GM18870 (cell line): ENCODE measurements around the gene PHF2.

Experiments
- ATAC-seq: cut with Tn5 transposase; IDR thresholded peaks from one replicate; pipeline ENCODE4 v1.9.1; 2021; ENCODE audit warnings: moderate library complexity; ENCODE audit not compliant: unreplicated experiment

Gene PHF2

DNA sequence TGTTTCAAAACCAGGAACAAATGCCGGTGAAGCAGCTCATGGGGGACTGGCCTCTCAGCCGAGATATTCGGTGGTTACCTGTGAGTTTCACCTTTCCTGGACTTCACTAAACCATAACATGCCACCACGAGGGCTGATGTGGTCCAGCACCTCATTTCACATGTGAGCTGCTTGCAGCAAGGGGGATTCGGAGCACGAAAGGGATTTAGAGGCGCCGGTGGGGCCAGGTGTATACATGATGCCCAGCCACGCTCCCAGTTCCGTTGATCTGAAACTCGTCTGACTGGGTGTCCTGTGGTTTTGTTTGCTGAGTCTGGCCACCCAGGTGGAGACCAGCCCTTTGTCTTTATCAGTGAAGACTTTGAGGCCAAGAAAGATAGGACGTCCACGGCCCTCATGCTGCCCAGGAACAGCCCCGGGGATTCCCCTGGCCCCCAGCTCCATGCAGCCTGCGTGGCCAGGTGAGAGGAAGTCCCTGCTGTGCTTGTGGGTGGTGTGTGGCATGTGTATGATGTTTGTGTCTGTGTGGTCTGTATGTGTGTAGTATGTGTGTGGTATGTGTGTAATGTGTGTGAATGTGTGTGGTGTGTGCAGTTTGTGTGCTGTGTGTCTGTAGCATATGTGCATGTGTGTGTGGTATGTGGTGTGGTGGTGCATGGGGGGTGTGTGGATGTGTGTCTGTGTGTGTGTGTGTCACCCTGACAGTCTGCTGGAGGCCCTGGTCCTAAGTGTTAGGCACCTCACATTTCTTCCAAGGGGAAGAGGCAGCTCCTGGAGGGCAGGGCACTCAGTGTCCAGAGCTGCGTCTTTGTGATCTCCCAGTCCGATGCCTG, 23.4 kb downstream of the PHF2 start:
- ATAC-seq, result no peak

GRCh38 chr9:93600504-93600903, 24.1 kb downstream of the PHF2 start:
- no peak for ATAC-seq

DNA sequence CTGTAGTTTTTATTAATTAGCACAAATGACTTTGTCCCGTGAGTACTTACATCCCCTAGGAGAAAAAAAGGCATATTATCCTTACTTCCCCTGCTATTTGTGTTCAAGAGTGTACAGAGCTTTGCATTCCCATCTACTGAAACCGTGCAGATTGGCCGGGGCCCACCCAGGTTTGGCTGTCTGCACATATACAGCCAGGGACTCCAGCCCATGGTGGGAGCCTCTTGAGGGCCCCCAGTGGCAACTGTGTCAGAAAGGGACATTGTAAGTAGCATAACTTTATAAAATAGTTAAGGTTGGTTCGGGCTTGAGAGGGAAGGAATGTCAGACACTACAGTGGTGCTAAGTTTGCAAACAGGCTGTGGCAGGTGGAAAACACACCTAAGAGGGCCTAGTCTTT, 24.7 kb downstream of the PHF2 start:
- ATAC-seq, result no peak

- ATAC-seq, result no peak
Measured at GRCh38 chr9:93601666-93602065, 25.3 kb downstream of the PHF2 start.

DNA sequence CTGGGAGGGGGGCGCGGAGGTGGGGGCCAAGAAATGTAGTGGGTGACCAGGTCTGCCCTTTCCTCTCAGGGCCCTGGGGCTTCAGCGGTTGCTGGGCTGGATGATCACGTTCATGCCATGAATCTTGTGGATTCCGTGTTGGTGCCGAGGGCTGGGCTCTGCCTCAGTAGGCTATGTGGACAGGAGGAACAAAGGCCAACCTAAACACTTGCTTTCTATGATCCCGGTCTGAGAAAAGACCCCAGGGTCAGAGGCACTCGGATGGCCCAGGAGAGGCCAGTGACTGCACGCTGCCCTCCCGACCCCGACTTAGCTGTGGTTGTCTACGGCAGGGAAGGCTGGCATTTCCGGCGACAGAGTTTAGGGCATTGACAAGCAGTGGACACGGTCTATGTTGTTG, 26.6 kb downstream of the PHF2 start:
- no peak for ATAC-seq

- ATAC-seq, result no peak
Measured at GRCh38 chr9:93603906-93604326, 27.5 kb downstream of the PHF2 start.

DNA sequence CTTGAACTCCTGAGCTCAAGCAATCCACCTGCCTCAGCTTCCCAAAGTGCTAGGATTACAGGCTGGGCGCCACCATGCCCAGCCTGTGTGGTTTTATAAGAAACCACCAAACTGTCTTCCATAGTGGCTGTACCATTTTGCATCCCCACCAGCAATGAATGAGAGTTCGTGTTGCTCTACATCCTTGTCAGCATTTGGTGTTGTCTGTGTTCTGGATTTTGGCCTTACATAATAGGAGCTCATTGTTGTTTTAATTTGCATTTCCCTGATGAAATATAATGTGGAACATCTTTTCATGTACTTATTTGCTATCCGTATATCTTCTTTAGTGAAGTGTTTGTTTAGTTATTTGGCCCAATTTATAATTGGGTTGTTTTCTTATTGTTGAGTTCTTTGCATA, 29.8 kb downstream of the PHF2 start:
- ATAC-seq, result no peak

GRCh38 chr9:93610206-93610605, 33.8 kb downstream of the PHF2 start:
- ATAC-seq, result no peak

GRCh38 chr9:93612052-93612795, 35.8 kb downstream of the PHF2 start:
- ATAC-seq, result no peak

GRCh38 chr9:93612796-93613154, 36.4 kb downstream of the PHF2 start:
- peak; percentile 53 for ATAC-seq

DNA sequence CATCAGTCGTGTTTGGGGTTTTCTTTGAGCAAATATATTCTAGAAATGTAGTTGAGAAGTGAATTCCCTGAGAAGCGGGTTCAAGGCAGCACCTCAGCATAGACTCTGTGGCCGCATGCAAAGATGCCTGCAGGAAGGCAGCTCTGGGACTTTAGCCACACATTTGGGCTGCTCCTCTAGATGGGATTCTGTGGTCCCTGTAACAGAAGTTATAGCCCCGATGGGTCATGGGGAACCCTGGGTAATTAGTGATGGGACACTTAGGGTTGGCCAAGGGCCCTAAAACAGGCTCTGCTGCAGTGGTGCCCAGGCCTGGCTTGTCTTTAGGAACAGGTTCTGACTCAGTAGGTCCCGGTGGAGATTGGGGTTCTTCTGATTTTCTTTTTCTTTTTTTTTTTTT, 36.8 kb downstream of the PHF2 start:
- no peak for ATAC-seq

DNA sequence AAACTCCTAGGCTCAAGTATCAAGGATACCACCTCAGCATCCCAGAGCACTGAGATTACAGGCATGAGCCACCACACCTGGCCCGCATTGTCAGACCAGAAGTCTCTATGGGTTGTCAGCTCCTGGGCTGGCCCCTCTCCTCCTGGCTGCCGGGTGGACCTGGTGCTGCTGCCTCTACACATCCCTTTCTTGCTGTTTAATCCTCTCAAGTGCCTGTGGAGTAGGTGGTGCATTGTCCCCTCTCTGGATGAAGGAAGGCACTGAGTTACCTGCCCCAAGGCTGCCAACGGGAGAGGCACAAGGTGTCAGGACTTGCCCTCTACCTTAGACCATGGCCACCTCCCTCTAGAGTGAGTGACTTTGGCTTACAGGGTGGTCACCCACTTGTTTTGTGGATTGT, 37.4 kb downstream of the PHF2 start:
- no peak for ATAC-seq

DNA sequence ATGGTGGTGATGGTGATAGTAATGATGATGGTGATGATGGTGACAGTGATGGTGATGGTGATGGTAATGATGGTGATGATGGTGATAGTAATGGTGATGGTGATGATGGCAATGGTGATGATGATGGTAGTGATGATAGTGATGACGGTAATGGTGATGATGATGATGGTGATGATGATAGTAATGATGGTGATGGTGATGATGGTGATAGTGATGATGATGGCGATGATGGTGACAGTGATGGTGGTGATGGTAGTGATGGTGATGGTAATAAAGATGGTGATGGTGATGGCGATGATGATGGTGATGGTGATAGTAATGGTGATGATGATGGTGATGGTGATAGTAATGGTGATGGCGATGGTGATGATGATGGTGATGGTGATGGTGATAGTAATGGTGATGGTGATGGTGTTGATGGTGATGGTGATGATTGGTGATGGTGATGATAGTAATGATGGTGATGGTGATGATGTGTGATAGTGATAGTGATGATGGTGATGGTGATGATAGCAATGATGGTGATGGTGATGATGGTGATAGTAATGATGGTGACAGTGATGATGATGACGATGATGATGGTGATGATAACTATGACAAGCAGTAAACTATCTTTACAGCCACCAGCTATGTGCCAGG, 38.6 kb downstream of the PHF2 start:
- no peak for ATAC-seq

DNA sequence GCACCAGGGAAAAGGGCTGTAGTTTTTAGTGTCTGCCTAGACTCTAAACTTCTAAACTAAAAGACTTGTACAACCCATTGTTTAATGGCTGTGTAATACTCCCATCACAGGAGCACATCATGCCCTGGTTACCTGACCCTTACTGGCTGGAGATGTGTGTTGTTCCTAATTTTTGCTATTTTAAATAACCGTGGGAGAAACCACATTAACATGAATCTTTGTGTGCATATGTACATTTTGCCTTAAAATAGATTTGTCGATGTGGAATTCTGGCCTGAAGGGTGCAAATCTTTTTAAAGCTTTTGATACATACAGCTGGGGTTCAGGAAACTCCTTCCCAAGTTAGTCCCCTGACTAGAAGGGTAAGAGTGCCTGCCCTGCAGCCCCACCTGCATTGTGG, 39.7 kb downstream of the PHF2 start:
- ATAC-seq, result no peak

GRCh38 chr9:93617273-93617672, 40.9 kb downstream of the PHF2 start:
- no peak for ATAC-seq

- ATAC-seq, result no peak
Measured at GRCh38 chr9:93619272-93619775, 42.9 kb downstream of the PHF2 start.

- ATAC-seq, result no peak
Measured at GRCh38 chr9:93620041-93620506, 43.7 kb downstream of the PHF2 start.

- ATAC-seq, result no peak
Measured at GRCh38 chr9:93620881-93621820, 44.8 kb downstream of the PHF2 start.

GRCh38 chr9:93621922-93622321, 45.5 kb downstream of the PHF2 start:
- no peak for ATAC-seq

DNA sequence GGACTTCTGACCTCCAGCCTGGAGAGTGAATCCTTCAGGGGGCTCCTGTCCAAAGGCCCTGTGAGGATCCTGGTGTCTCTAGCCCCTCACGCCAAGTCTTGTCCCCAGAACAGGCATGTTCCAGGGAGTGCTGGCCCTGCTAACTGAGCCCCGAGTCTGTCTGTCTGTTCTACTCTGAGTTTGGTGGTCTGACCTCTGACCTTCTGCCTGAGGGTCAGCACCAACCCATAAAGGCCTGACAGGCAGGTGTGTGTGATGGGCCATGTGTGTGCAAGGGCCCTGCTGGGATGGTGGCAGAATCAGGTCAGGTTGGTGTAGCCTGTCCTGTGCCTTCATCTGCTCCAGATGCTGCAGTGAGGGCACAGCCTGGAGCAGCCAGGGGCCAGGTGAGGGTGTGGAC, 46.3 kb downstream of the PHF2 start:
- ATAC-seq, result no peak

GRCh38 chr9:93623753-93624152, 47.4 kb downstream of the PHF2 start:
- no peak for ATAC-seq
